Left ventricle myocardium inferior (tissue), 1 donor: ENCODE results near the gene KEL. TPM values are rescaled to one million over a fixed set of nuclear protein-coding genes. Genes with fewer than 3 reads are reported as not detected.

ENCODE experiments used
- DNase-seq: peaks from one replicate; pipeline ENCODE4 v3.0.0-alpha.2; 2020
- H3K27ac ChIP-seq: fragments of 200-600 bp; replicated peaks from 2 replicates; pipeline ENCODE4 v1.8.0; 2021
- H3K27me3 ChIP-seq: fragments of 200-600 bp; 2 replicates; pipeline ENCODE4 v1.8.0; 2021; ENCODE audit warnings: low read depth
- H3K36me3 ChIP-seq: fragments of 200-600 bp; 2 replicates; pipeline ENCODE4 v1.8.0; 2021
- H3K4me1 ChIP-seq: fragments of 200-600 bp; 2 replicates; pipeline ENCODE4 v1.8.0; 2021
- H3K4me3 ChIP-seq: fragments of 200-600 bp; 2 replicates; pipeline ENCODE4 v1.8.0; 2021; ENCODE audit warnings: mild to moderate bottlenecking, moderate library complexity
- H3K9me3 ChIP-seq: fragments of 200-600 bp; replicated peaks from 2 replicates; pipeline ENCODE4 v1.8.0; 2021
- CTCF ChIP-seq: fragments of 200-600 bp; IDR thresholded peaks from 2 replicates; pipeline ENCODE4 v1.8.0; 2021; ENCODE audit warnings: antibody characterized with exemption, mild to moderate bottlenecking, borderline replicate concordance
- intact Hi-C: fragments of 100-400 bp; cut with micrococcal nuclease; formaldehyde crosslinking; loops from one replicate; pipeline ENCODE4 v1.11.0; 2022
- total RNA-seq: library from RNA; stranded (reverse); fragmentation: NEBNext Ultra II Directional; extraction: Animal tissue kit (Norgen Biotek cat#: 25700); gene quantifications from one replicate; pipeline ENCODE4 v1.2.1, GENCODE V29; 2021
- donor health status: DM: no; HTN: yes; CAD: no; lungs with severe emphysema.

Gene KEL
- total RNA-seq, 1 donor from 2014 or later = 0.38 TPM

GRCh38 chr7:142941541-142941940 lies 20.6 kb downstream of the KEL start:
- Histone ChIP-seq H3K4me1 (peaks cover 8% of the 10 kb centered on the region), H3K4me3 (no peak overlapping the region), H3K27me3 (peaks cover 4% of the 10 kb centered on the region), H3K36me3 (no peaks in the 10 kb centered on the region), H3K27ac (no peak overlapping the region), H3K9me3 (no peaks in the 10 kb centered on the region)
- intact Hi-C loops = no loop called here
- no peak for TF ChIP-seq CTCF
- DNase-seq = no peak

- Histone ChIP-seq H3K36me3 (no peaks in the 10 kb centered on the region), H3K9me3 (no peaks in the 10 kb centered on the region), H3K27me3 (peaks cover 7% of the 10 kb centered on the region), H3K27ac (no peak overlapping the region), H3K4me1 (peaks cover 8% of the 10 kb centered on the region), H3K4me3 (no peak overlapping the region)
- intact Hi-C loops = no loop called here
- TF ChIP-seq CTCF = no peak
- DNase-seq = no peak
These were observed 21.1 kb downstream of the KEL start for GRCh38 chr7:142940966-142941535.

GRCh38 chr7:142939226-142939910 lies 22.8 kb downstream of the KEL start, which contains the start of gene LLCFC1:
Gene LLCFC1, plus strand, starts transcription at chr7:142939484. Its CDS starts 138 bp downstream, at chr7:142939622.
- intact Hi-C loops = no loop called here
- no peak for TF ChIP-seq CTCF

GRCh38 chr7:142938611-142939010 lies 23.6 kb downstream of the KEL start:
- no peak for DNase-seq
- Histone ChIP-seq H3K36me3 (no peaks in the 10 kb centered on the region), H3K27me3 (peaks cover 23% of the 10 kb centered on the region), H3K9me3 (no peaks in the 10 kb centered on the region), H3K27ac (no peak overlapping the region), H3K4me1 (peaks cover 8% of the 10 kb centered on the region), H3K4me3 (no peak overlapping the region)
- no peak for TF ChIP-seq CTCF
- intact Hi-C loops = no loop called here

More at GRCh38 chr7:142939226-142939910, 22.8 kb downstream of the KEL start, which contains the start of gene LLCFC1:
- peaks cover 16% of the 10 kb centered on the region for H3K27me3 ChIP-seq
- H3K4me1 ChIP-seq = peaks cover 8% of the 10 kb centered on the region
- H3K36me3 ChIP-seq = no peaks in the 10 kb centered on the region
- no peaks in the 10 kb centered on the region for H3K9me3 ChIP-seq
- H3K27ac ChIP-seq = no peak within 1 kb of the TSS
- DNase-seq = no peak
- no peak within 1 kb of the TSS for H3K4me3 ChIP-seq

- Histone ChIP-seq H3K27ac (no peak overlapping the region), H3K4me3 (no peak overlapping the region), H3K27me3 (peaks cover 36% of the 10 kb centered on the region), H3K36me3 (no peaks in the 10 kb centered on the region), H3K9me3 (no peaks in the 10 kb centered on the region), H3K4me1 (peaks cover 4% of the 10 kb centered on the region)
- TF ChIP-seq CTCF = no peak
- no peak for DNase-seq
- intact Hi-C loops = no loop called here
These were observed 26.1 kb downstream of the KEL start for GRCh38 chr7:142935941-142936565.
